Measurements from ENCODE around the gene KRT34. TPM values are rescaled to one million over a fixed set of nuclear protein-coding genes. Genes with fewer than 3 reads are reported as not detected.

KRT34 gene
- total RNA-seq, 2 experiments from 2014 or later: not detected

DNA sequence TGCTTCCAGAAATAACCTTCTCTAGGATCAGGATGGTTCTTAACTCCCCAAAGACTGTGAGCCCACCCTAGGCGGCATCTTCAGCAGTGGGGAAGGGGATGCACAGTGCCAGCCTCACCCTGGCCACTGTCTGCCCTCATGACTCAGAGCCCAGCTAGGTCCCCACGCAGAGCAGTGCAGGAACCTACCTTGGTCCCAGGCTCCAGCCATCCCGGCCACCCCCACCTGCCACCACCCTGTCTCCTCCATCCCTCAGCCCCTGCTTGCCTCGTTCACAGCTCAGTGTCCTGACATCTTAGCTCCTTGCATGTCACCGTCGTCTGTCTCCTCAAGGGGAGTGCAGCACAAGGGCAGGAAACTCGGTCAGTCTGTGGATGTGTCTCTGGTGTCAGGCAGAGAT lies 50.5 kb downstream of the KRT34 start:
- Mint-ChIP-seq H3K36me3 (ENCODE audit: low read depth) (no peaks in the 10 kb centered on the region), H3K4me3 (no peak overlapping the region), H3K4me1 (peaks cover 12% of the 10 kb centered on the region), H3K9me3 (no peaks in the 10 kb centered on the region), H3K27me3 (no peaks in the 10 kb centered on the region), H3K27ac (no peak overlapping the region)
- ChIA-PET CTCF (interaction anchor here (0.8 to 1.0 kb wide), 2 partner anchors 9 to 317 kb away, joined by 4 read pairs; no protein-coding TSS in a partner anchor), POLR2A (interaction anchor here (0.6 kb wide), 1 partner anchor 357 kb away, joined by 3 read pairs; the partner anchor contains the start of gene EIF1)
- DNase-seq: no peak

DNA sequence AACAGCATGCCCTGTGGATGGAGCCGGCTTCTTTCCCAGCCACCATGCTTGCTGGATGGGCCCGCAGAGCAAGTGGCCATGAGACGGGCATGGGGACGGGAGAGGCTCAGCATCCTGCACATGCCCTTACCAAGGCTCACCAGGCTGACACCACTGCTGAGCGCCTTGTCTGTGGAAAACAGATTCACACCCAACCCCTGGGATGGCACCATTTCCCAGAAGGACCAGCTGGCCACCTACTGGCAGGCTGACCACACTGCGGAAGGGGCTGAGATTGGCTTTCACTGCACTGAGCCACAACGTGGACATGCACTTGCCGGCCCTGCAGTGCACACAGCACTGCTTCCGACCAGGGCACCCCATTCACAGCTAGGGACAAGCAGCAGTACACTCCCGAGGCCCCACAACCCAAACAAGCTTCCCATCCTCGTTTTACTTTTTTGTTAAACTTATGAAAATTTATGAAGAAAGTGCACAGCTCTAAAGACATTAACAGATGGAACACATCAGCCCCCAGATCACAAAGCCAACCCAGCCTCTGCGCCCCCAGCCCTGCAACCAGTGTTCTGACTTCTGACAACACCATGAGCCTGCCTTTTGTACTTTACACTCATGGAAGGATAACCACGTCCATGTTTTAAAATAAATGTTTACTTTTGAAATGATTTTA lies 52.7 kb downstream of the KRT34 start:
- ChIA-PET CTCF (interaction anchor here (0.7 to 2.1 kb wide), 4 partner anchors 11 to 333 kb away, joined by 3 to 9 read pairs (median 4); partner anchors contain the start of gene KRTAP16-1), POLR2A (interaction anchor here (0.9 kb wide), 1 partner anchor 21 kb away, joined by 3 read pairs; the partner anchor contains the start of gene KRTAP16-1)
- DNase-seq: peak; percentile 34
- no peak overlapping the region for H3K4me3 Mint-ChIP-seq
- no peaks in the 10 kb centered on the region for H3K9me3 Mint-ChIP-seq
- H3K36me3 Mint-ChIP-seq (ENCODE audit: low read depth): no peaks in the 10 kb centered on the region
- H3K27me3 Mint-ChIP-seq: no peaks in the 10 kb centered on the region
- H3K4me1 Mint-ChIP-seq: peaks cover 14% of the 10 kb centered on the region
- no peak overlapping the region for H3K27ac Mint-ChIP-seq

DNA sequence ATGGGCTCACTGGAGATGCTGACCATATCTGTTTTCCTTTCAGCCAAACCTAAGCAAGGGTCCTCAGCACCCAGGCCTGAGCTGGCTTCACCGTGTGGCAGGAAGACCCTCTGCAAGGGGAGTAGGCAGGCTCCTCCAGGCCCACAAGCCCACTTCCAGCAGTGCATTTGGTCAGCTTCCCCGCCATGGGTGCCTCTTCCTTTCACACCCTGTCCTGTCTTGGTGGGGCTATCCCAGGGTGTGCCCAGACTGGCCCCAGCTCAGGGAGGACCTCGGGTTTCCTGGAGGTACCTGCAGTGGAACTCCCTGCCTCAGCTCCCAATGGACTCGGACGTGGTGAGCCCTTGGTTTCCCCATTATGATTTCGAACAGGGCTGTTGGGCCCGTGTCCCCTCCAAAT lies 53.9 kb downstream of the KRT34 start:
- Mint-ChIP-seq H3K27ac (no peak overlapping the region), H3K36me3 (ENCODE audit: low read depth) (no peaks in the 10 kb centered on the region), H3K9me3 (no peaks in the 10 kb centered on the region), H3K4me1 (peaks cover 16% of the 10 kb centered on the region), H3K4me3 (no peak overlapping the region), H3K27me3 (no peaks in the 10 kb centered on the region)
- CTCF ChIA-PET: no interaction called here
- DNase-seq: no peak
- POLR2A ChIA-PET: interaction anchor here (1.1 kb wide), 1 partner anchor 19 kb away, joined by 3 read pairs; the partner anchor contains the start of gene KRTAP16-1

Other genes with a start within 250 kb of the KRT34 start
- not detected for gene KRTAP4-6, start 241.8 kb downstream of the KRT34 start, total RNA-seq
- not detected for gene KRTAP4-5, start 232.5 kb downstream of the KRT34 start, total RNA-seq
- gene KRTAP4-4, start 221.6 kb downstream of the KRT34 start, total RNA-seq: not detected
- gene KRTAP4-3, start 214.1 kb downstream of the KRT34 start, total RNA-seq: not detected
- not detected for gene KRTAP4-2, start 204.1 kb downstream of the KRT34 start, total RNA-seq
- gene KRTAP4-1, start 197.4 kb downstream of the KRT34 start, total RNA-seq: not detected
- not detected for gene KRTAP9-1, start 192.4 kb downstream of the KRT34 start, total RNA-seq
- gene KRTAP9-2, start 155.7 kb downstream of the KRT34 start, total RNA-seq: not detected
- not detected for gene KRTAP9-3, start 149.9 kb downstream of the KRT34 start, total RNA-seq
- not detected for gene KRTAP9-8, start 144.3 kb downstream of the KRT34 start, total RNA-seq
- gene KRTAP9-4, start 132.6 kb downstream of the KRT34 start, total RNA-seq: not detected
- gene KRTAP9-9, start 126.9 kb downstream of the KRT34 start, total RNA-seq: not detected
- not detected for gene KRTAP9-6, start 116.9 kb downstream of the KRT34 start, total RNA-seq
- gene KRTAP9-7, start 106.6 kb downstream of the KRT34 start, total RNA-seq: not detected
- gene KRTAP29-1, start 79.5 kb downstream of the KRT34 start, total RNA-seq: not detected
- under 1 TPM in 1 of 2 experiments, not detected in 1; 0.13 TPM for gene KRTAP16-1, start 73.0 kb downstream of the KRT34 start, total RNA-seq
- gene KRTAP17-1, start 66.6 kb downstream of the KRT34 start, total RNA-seq: not detected
- gene KRT33A, start 31.5 kb downstream of the KRT34 start, total RNA-seq: not detected
- not detected for gene KRT33B, start 12.5 kb downstream of the KRT34 start, total RNA-seq
- gene KRT31, start 15.3 kb upstream of the KRT34 start, total RNA-seq: not detected
- not detected for gene KRT37, start 42.3 kb upstream of the KRT34 start, total RNA-seq
- gene KRT38, start 58.7 kb upstream of the KRT34 start, total RNA-seq: not detected
- gene KRT32, start 85.1 kb upstream of the KRT34 start, total RNA-seq: not detected
- gene KRT35, start 98.8 kb upstream of the KRT34 start, total RNA-seq: not detected
- gene KRT36, start 107.6 kb upstream of the KRT34 start, total RNA-seq: not detected
- gene KRT13, start 123.3 kb upstream of the KRT34 start, total RNA-seq: not detected
- not detected for gene KRT15, start 136.6 kb upstream of the KRT34 start, total RNA-seq
- gene KRT19, start 146.0 kb upstream of the KRT34 start, total RNA-seq: not detected
- gene KRT9, start 189.8 kb upstream of the KRT34 start, total RNA-seq: not detected
- not detected for gene KRT14, start 204.6 kb upstream of the KRT34 start, total RNA-seq
- gene KRT16, start 230.5 kb upstream of the KRT34 start, total RNA-seq: not detected
- not detected for gene KRT17, start 242.3 kb upstream of the KRT34 start, total RNA-seq